AG04449 (cell line): ENCODE results near the gene OR1B1.
"Not testable (repeated sequence)": the region's sequence is repeated elsewhere in the genome, so short reads cannot be mapped to it uniquely, and the experiment has no call there.

Source experiments
- CTCF ChIA-PET: fragments of 350-600 bp; formaldehyde crosslinking; extraction: SDS; loops from one replicate; lab custom pipeline; 2021; ENCODE audit warnings: antibody characterized with exemption; lab: Yijun Ruan, JAX
- POLR2A ChIA-PET: fragments of 400-600, 350-600 bp; formaldehyde crosslinking; extraction: SDS; loops from one replicate; lab custom pipeline; 2020; ENCODE audit warnings: antibody characterized with exemption, inconsistent platforms; lab: Yijun Ruan, JAX
- DNase-seq: peaks from one replicate; pipeline ENCODE4 v3.0.0-alpha.2; 2010; ENCODE audit warnings: low read depth, low spot score
- H3K4me3 ChIP-seq: 2 replicates; pipeline ENCODE4 v1.5.1; 2011; ENCODE audit warnings: low read depth, mild to moderate bottlenecking, control low read depth, low read length
- CTCF ChIP-seq: IDR thresholded peaks from one replicate; pipeline ENCODE4 v1.5.1; 2011; ENCODE audit warnings: mild to moderate bottlenecking, moderate library complexity, low read length, control low read depth, inconsistent platforms; ENCODE audit not compliant: insufficient read depth; ENCODE audit errors: missing control alignments

The OR1B1 gene

GRCh38 chr9:122642226-122642625, 15.2 kb downstream of the OR1B1 start:
- no peak overlapping the region for H3K4me3 ChIP-seq
- ChIA-PET POLR2A (no interaction called here), CTCF (no interaction called here)
- DNase-seq = no peak
- TF ChIP-seq CTCF = no peak

- no peak for TF ChIP-seq CTCF
- ChIA-PET POLR2A (no interaction called here), CTCF (no interaction called here)
- H3K4me3 ChIP-seq = no peak overlapping the region
- DNase-seq = no peak
Measured at GRCh38 chr9:122619996-122620395, 37.4 kb downstream of the OR1B1 start.

GRCh38 chr9:122614362-122614761, 43.1 kb downstream of the OR1B1 start, which contains the start of gene OR1Q1:
TSS of gene OR1Q1 (plus strand) at chr9:122614738. CDS start at chr9:122614738, 0 bp downstream.
- TF ChIP-seq CTCF = no peak
- ChIA-PET CTCF (no interaction called here), POLR2A (no interaction called here)
- no peak within 1 kb of the TSS for H3K4me3 ChIP-seq
- DNase-seq = no peak

GRCh38 chr9:122609804-122610203, 47.6 kb downstream of the OR1B1 start:
- CTCF ChIA-PET = no interaction called here
- H3K4me3 ChIP-seq = no peak overlapping the region
- DNase-seq = no peak
- TF ChIP-seq CTCF = no peak
- POLR2A ChIA-PET = no interaction called here

GRCh38 chr9:122606587-122606986, 50.8 kb downstream of the OR1B1 start:
- ChIA-PET POLR2A (no interaction called here), CTCF (no interaction called here)
- no peak overlapping the region for H3K4me3 ChIP-seq
- DNase-seq = no peak
- TF ChIP-seq CTCF = no peak

- no peak overlapping the region for H3K4me3 ChIP-seq
- POLR2A ChIA-PET = no interaction called here
- CTCF ChIA-PET = no interaction called here
- DNase-seq = no peak
- TF ChIP-seq CTCF = no peak
Measured at GRCh38 chr9:122605691-122606090, 51.7 kb downstream of the OR1B1 start.

- H3K4me3 ChIP-seq, POLR2A ChIA-PET, DNase-seq: not testable (repeated sequence)
- CTCF ChIA-PET = interaction anchor here (1.3 kb wide), 1 partner anchor 16 kb away, joined by 3 read pairs; no protein-coding TSS in a partner anchor
Measured at GRCh38 chr9:122583284-122583683, 74.1 kb downstream of the OR1B1 start, which contains the start of gene OR1L8. TSS of gene OR1L8 (minus strand) at chr9:122583384. CDS start at chr9:122568477, 14,907 bp downstream.
